ENCODE data around the gene FAM228B.

DNA sequence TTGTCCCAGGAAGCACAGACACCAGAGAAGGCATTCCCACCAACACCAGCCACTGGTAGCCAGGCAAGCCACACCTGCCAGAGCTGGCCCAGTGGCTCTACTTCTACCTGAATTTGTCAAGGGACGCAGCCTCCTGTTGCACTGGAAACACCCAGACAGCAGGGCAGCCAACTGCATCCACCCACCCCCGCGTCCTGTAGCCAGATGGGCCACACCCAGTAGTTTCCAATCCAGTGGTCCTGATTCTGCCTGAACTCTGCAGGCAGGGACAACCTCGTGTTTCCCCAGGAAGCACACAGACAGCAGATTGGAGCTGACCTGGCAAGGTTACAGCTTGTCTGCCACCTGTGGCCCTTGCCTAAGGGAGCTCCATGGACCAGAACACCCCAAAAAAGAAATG, 18.4 kb upstream of the FAM228B start:
- TF ChIP-seq TAF1 (IDR thresholded peaks at IDR 0.05; ENCODE audit: low read depth, low read length) (no peak), POLR2AphosphoS5 (IDR thresholded peaks at IDR 0.05; ENCODE audit: low read depth, low read length) (no peak), POLR2A (IDR thresholded peaks at IDR 0.05; ENCODE audit: low read depth, low read length) (no peak), SPI1 (IDR thresholded peaks at IDR 0.05; ENCODE audit: low read depth, low read length) (no peak), POU2F2 (IDR thresholded peaks at IDR 0.05; ENCODE audit: low read depth, low read length) (no peak), PAX5 (IDR thresholded peaks at IDR 0.05; ENCODE audit: insufficient read depth, low read length, severe bottlenecking) (peak; percentile 46)

Measured in GM12891 (cell line).